ENCODE results near the gene SCN10A. TPM values are rescaled to one million over a fixed set of nuclear protein-coding genes. Genes with fewer than 3 reads are reported as not detected.

SCN10A gene
- total RNA-seq, 4 donors from 2014 or later = not detected

DNA sequence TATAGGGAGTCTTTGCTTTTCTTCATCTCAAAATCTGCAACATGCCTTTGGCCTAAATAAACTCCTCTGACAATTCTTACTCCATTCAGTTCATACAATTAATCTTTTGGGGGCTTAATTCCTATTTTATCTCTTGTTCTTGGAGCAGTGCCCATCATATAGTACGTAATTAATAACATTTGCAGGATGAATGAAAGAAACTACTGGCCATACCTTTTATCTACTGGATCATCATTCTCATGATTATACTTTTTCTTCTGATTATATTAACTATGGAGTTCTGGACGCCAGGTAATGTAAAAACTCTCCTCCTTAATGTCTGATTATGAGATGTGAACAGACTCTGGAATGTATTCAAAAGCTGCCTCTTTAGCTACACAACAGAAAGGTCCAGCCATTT lies 120.0 kb downstream of the SCN10A start:
- no peaks in the 10 kb centered on the region for H3K4me1 ChIP-seq
- H3K9me3 ChIP-seq = no peaks in the 10 kb centered on the region
- 69% methylated on average over 2 of the region's 2 CpGs for WGBS
- no peak for TF ChIP-seq POLR2AphosphoS5 (IDR thresholded peaks at IDR 0.05)
- no peak for TF ChIP-seq EP300 (IDR thresholded peaks at IDR 0.05)
- TF ChIP-seq, protein P1, sequence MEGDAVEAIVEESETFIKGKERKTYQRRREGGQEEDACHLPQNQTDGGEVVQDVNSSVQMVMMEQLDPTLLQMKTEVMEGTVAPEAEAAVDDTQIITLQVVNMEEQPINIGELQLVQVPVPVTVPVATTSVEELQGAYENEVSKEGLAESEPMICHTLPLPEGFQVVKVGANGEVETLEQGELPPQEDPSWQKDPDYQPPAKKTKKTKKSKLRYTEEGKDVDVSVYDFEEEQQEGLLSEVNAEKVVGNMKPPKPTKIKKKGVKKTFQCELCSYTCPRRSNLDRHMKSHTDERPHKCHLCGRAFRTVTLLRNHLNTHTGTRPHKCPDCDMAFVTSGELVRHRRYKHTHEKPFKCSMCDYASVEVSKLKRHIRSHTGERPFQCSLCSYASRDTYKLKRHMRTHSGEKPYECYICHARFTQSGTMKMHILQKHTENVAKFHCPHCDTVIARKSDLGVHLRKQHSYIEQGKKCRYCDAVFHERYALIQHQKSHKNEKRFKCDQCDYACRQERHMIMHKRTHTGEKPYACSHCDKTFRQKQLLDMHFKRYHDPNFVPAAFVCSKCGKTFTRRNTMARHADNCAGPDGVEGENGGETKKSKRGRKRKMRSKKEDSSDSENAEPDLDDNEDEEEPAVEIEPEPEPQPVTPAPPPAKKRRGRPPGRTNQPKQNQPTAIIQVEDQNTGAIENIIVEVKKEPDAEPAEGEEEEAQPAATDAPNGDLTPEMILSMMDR (IDR thresholded peaks at IDR 0.05) = no peak
- no peak for TF ChIP-seq POLR2A (IDR thresholded peaks at IDR 0.05)
- no peak for DNase-seq (ENCODE audit: low spot score in 2 of 2)
- no peaks in the 10 kb centered on the region for H3K27me3 ChIP-seq
- H3K27ac ChIP-seq = no peak overlapping the region
- no peak overlapping the region for H3K4me3 ChIP-seq
- H3K36me3 ChIP-seq = no peaks in the 10 kb centered on the region

DNA sequence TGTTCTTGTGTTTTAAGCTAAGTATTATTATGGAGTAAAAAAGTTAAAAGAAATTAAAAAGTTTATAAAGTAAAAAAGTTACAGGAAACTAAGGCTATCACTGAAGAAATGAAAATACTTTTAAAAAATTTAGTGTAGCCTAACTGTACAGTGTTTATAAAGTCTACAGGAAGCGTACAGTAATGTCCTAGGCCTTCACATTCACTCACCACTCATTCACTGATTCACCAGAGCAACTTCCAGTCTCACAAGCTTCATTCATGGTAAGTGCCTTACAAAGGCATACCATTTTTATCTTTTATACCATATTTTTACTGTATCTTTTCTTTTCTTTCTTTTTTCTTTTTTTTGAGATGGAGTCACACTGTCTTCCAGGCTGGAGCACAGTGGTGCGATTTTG lies 125.8 kb downstream of the SCN10A start:
- 93% methylated on average over 2 of the region's 2 CpGs for whole genome bisulfite sequencing
- TF ChIP-seq POLR2A (IDR thresholded peaks at IDR 0.05) (no peak), EP300 (IDR thresholded peaks at IDR 0.05) (no peak)
- Histone ChIP-seq H3K27ac (no peak overlapping the region), H3K4me1 (no peaks in the 10 kb centered on the region), H3K36me3 (no peaks in the 10 kb centered on the region), H3K4me3 (no peak overlapping the region), H3K9me3 (no peaks in the 10 kb centered on the region), H3K27me3 (no peaks in the 10 kb centered on the region)
- no peak for DNase-seq (ENCODE audit: low spot score in 2 of 2)

DNA sequence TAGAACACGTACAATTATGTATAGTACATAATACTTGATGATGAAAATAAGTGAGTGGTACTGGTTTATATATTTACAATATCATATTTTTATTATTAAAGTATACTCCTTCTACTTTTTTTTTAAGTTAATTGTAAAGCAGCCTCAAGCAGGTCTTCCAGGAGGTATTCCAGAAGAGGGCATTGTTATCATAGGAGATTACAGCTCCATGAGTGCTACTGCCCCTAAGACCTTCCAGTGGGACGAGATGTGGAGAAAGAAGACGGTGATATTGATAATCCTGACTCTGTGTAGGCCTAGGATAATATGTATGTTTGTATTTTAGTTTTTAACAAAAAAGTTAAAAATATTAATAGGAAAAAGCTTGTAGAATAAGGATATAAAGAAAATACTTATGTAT lies 126.2 kb downstream of the SCN10A start:
- TF ChIP-seq POLR2AphosphoS5 (IDR thresholded peaks at IDR 0.05) = no peak
- TF ChIP-seq EP300 (IDR thresholded peaks at IDR 0.05) = no peak
- no peaks in the 10 kb centered on the region for H3K4me1 ChIP-seq
- no peak overlapping the region for H3K4me3 ChIP-seq
- H3K27me3 ChIP-seq = no peaks in the 10 kb centered on the region
- DNase-seq (ENCODE audit: low spot score in 2 of 2) = no peak
- no peak overlapping the region for H3K27ac ChIP-seq
- no peaks in the 10 kb centered on the region for H3K36me3 ChIP-seq
- no peaks in the 10 kb centered on the region for H3K9me3 ChIP-seq
- WGBS = 94% methylated on average over 3 of the region's 3 CpGs

DNA sequence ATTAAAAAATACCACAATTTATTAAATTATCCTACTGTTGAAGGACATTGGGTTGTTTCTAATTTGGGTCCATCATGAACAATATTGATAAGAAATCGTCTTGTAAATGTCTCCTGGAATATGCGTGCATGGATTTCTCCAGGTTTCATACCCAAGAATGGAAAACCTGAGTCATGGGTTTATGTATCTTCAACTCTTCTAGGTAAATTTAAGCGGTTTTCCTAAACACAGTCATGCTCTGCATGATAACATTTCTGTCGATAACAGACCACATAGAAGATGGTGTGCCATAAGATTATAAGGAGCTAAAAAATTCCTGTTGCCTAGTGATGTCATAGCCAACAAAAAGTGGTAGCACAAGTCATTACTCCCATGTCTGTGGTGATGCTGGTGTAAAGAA lies 126.7 kb downstream of the SCN10A start:
- Histone ChIP-seq H3K9me3 (no peaks in the 10 kb centered on the region), H3K4me1 (no peaks in the 10 kb centered on the region), H3K36me3 (no peaks in the 10 kb centered on the region), H3K4me3 (no peak overlapping the region), H3K27ac (no peak overlapping the region), H3K27me3 (no peaks in the 10 kb centered on the region)
- WGBS = 86% methylated on average over 4 of the region's 4 CpGs
- TF ChIP-seq EP300 (IDR thresholded peaks at IDR 0.05) = no peak
- TF ChIP-seq, protein P1 (IDR thresholded peaks at IDR 0.05) = no peak
- no peak for TF ChIP-seq POLR2A (IDR thresholded peaks at IDR 0.05)
- no peak for TF ChIP-seq POLR2AphosphoS5 (IDR thresholded peaks at IDR 0.05)
- DNase-seq (ENCODE audit: low spot score in 2 of 2) = no peak

DNA sequence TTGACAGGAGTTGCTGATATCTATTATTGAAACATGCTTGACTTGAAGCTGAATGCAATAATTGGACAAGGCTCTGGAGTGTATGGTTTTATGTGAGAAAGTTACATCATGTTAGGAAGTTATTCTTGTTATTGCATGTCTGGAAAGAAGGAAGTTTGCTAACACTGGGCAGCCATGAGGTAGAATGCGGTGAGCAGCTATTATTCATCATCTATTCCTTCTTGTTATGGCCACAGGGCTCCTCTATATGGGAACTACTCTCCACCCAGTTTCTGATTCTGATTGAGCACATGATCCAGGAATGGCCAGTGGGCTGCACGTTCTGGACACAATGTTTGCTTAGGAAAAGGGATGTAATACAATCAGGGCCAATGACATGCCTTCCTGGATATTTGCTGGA lies 128.7 kb downstream of the SCN10A start:
- TF ChIP-seq POLR2AphosphoS5 (IDR thresholded peaks at IDR 0.05) (no peak), POLR2A (IDR thresholded peaks at IDR 0.05) (no peak), EP300 (IDR thresholded peaks at IDR 0.05) (no peak)
- TF ChIP-seq, protein P1 (IDR thresholded peaks at IDR 0.05) = no peak
- 58% methylated on average over 2 of the region's 2 CpGs for WGBS
- no peaks in the 10 kb centered on the region for H3K4me1 ChIP-seq
- no peak for DNase-seq (ENCODE audit: low spot score in 2 of 2)
- no peak overlapping the region for H3K27ac ChIP-seq
- no peaks in the 10 kb centered on the region for H3K36me3 ChIP-seq
- H3K9me3 ChIP-seq = no peaks in the 10 kb centered on the region
- no peaks in the 10 kb centered on the region for H3K27me3 ChIP-seq
- no peak overlapping the region for H3K4me3 ChIP-seq

DNA sequence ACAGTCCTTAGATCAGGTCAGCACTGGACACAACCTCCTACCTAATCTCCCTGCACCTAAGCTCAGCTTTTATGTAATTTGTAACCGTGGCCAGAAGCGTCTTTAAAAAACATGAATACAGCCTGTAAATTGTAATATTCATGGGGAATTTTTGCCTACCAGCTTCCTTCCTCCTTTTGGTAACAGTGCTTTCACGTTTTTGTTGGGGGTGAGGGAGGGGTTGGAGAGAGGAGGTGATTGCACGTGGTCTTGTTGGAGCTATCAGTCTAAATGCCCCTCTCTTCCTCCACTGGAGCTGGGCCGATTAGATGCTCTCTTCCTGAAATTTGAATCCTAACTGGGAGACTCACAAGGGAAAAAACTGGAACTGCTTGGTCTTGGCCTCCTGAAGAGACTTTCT lies 131.5 kb downstream of the SCN10A start:
- H3K27me3 ChIP-seq = peaks cover 7% of the 10 kb centered on the region
- no peaks in the 10 kb centered on the region for H3K36me3 ChIP-seq
- H3K27ac ChIP-seq = no peak overlapping the region
- no peak for DNase-seq (ENCODE audit: low spot score in 2 of 2)
- WGBS = 51% methylated on average over 5 of the region's 5 CpGs
- H3K9me3 ChIP-seq = no peaks in the 10 kb centered on the region
- no peak for TF ChIP-seq EP300 (IDR thresholded peaks at IDR 0.05)
- TF ChIP-seq, protein P1 (IDR thresholded peaks at IDR 0.05) = no peak
- TF ChIP-seq POLR2A (IDR thresholded peaks at IDR 0.05) = no peak
- no peak for TF ChIP-seq POLR2AphosphoS5 (IDR thresholded peaks at IDR 0.05)
- no peaks in the 10 kb centered on the region for H3K4me1 ChIP-seq
- no peak overlapping the region for H3K4me3 ChIP-seq

Measured in suprapubic skin (tissue), 4 donors.